ENCODE measurements around the gene DTX1.
"Not testable (repeated sequence)": the region's sequence is repeated elsewhere in the genome, so short reads cannot be mapped to it uniquely, and the experiment has no call there.

Gene DTX1

DNA sequence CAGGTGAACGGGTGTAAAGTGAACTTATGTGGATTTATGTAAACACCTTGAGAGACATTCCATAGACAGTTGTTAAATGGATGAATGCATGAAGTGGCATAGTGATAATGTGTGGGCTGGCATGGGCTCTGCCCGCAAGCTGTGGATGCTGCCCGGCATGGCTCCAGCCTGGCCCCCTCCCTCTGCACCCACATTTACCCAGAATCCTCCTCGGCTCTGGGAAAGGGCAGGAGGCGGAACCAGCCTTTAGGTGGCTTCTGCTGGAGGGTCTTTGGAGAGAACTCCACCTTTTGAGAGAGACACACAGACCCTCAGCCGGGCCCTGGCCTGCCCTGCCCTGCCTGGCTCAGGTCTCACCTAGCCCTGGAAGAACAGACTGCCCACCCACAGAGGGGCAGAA, 60.3 kb downstream of the DTX1 start:
- DNase-seq: no peak

GRCh38 chr12:113117684-113118083, 61.2 kb downstream of the DTX1 start:
- DNase-seq: not testable (repeated sequence)

- no peak for DNase-seq
Measured at GRCh38 chr12:113118142-113118541, 61.6 kb downstream of the DTX1 start.

DNA sequence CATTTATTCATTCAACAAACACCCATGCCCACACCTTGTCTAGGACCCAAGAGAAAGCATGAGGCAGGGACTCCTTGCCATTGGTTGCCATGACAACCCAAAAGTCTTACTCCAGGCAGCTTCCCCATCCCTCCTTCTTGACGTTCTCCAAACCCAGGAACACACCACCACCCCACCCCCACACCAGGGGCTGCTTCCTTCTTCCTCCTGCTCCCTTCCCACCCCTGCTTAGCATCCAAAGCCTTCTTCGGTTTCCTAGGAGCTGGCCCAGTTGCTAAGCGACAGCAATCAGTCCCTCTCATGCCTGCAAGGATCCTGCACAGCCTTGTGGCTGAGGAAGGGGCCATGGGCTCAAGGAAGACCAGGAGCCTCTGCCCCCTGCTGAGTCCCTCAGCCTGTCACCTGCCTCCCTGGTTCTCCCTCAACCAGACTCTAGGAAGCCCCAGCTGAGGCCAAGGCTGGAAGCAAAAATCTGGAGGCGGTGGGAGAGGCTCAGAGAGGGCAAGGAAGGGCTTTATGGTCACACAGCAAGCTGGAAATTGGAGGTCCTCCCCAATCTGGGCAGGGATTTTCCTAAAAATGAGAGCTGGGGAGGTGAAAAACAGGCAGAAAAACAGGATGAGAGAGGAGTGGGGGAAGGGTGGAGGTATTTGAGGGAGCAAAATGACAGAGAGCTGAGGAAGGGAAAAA, 63.6 kb downstream of the DTX1 start:
- no peak for DNase-seq

- DNase-seq: no peak
Measured at GRCh38 chr12:113120670-113121370, 64.3 kb downstream of the DTX1 start.

- DNase-seq: no peak
Measured at GRCh38 chr12:113127791-113128199, 71.3 kb downstream of the DTX1 start.

- no peak for DNase-seq
Measured at GRCh38 chr12:113128802-113129663, 72.5 kb downstream of the DTX1 start.

DNA sequence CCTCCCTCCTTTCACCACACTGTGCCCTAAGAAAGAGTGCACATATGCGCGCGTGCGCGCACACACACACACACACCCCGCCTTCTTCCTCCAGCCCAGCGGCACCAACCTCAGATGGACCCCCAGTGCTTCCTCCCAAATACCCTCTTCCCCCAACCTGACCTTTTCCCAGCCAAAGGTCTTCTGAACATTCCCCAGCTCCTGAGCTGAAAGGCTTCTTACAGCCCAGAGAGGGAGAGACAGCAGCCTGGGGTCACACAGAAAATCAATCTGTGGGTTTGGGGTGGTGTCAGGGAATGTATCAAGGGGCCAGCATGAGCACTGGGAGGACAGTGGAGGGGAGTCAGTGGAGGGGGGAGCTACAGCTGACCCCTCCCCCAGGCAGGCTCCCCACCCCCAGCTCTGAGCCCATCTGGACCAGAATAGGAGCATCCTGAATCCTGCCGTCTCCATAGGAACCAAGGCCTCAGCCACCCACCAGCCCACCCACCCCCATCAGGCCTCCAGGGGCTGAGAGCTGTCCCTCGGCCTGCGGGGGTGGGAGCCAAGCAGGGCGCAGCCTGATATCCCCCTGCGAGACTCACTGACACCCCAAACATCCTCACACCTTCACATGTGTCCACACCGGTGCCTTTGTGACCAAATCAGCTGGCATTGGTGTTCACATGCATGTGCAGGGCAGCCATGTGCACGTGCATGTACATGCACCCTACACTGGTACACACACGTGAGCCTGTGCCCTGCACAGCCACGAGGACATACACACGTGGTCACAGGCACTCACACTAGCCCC, 73.3 kb downstream of the DTX1 start:
- no peak for DNase-seq

DNA sequence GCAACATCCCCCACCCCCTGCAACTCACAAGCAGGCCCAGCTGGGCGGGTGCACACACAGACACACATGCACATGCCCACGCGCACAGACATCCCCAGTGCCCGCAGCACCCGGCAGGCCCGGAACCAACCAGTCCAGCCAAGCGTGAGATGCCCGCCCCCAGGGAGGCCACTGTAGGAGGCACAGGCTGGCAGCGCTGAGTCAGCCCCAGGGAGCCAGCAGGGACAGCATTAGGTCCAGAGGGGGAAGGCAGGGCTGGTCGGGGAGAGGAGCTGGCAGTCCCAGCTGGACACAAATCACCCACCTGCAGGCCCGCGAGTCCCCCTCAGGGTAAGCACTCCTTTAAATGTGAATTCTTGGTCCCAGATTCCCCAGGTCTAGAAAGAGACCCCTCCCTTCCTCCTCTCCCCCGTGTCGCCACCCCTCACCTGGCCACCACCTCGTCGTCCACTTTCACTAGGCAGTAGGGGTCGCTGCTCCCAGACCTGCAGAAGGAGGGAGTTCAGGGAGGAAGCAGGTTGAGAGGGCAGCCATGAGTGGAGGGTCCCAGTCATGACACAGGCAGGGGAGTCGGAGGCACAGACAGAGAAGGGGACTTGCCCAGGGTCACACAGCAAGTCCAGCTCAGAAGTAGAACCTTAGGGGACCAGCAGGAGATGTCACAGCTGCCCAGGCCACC, 74.1 kb downstream of the DTX1 start:
- DNase-seq: no peak

GRCh38 chr12:113131556-113131955, 75.0 kb downstream of the DTX1 start:
- DNase-seq: no peak

DNA sequence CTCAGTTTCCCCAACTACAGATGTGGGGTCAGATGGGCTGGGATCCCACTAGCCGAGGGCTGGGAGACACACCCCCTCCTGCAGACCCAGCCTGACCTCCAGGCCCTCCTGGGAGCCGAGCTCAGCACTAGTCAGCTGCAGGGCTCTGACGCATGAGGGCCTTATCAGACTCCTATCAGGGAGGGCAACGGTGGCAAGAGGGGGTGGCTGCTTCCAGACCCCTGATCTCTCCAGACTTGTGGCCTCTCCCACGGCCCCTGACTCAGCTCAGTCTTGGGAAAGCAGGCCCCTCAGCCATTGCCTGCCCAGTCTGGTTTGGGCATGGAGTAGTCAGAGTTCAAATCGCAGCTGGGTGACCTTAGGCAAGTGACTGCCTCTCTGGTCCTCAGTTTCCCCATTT, 76.5 kb downstream of the DTX1 start:
- no peak for DNase-seq

GRCh38 chr12:113133666-113134065, 77.1 kb downstream of the DTX1 start:
- no peak for DNase-seq

DNA sequence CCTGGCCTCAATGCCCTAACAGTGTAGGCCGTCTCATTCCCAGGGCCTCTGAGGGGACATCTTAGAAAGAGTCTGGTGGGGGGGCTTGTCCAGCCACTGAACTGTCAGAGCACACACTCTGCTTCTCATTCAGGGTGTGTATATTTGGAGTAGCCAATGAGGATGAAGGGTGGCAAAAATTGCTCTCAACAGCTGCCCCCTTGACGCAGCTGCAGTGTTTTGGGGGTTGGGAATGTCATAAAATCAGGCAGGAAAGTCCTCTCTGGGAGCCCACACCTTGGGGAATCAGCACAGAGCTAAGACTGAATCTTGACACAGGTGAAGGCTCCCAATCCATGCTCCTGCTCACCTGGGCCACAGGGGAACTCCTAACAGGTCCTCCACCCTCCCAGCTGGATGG, 77.5 kb downstream of the DTX1 start:
- DNase-seq: no peak

- DNase-seq: no peak
Measured at GRCh38 chr12:113134521-113134951, 78.0 kb downstream of the DTX1 start.

GRCh38 chr12:113135178-113136127, 78.9 kb downstream of the DTX1 start, which contains the start of gene RASAL1:
Gene RASAL1 (minus strand): TSS chr12:113135761. CDS start chr12:113135462, 299 bp downstream.
- DNase-seq: no peak

- DNase-seq: peak; percentile 11
Measured at GRCh38 chr12:113136128-113136989, 79.8 kb downstream of the DTX1 start.

- no peak for DNase-seq
Measured at GRCh38 chr12:113136990-113137511, 80.5 kb downstream of the DTX1 start.

DNA sequence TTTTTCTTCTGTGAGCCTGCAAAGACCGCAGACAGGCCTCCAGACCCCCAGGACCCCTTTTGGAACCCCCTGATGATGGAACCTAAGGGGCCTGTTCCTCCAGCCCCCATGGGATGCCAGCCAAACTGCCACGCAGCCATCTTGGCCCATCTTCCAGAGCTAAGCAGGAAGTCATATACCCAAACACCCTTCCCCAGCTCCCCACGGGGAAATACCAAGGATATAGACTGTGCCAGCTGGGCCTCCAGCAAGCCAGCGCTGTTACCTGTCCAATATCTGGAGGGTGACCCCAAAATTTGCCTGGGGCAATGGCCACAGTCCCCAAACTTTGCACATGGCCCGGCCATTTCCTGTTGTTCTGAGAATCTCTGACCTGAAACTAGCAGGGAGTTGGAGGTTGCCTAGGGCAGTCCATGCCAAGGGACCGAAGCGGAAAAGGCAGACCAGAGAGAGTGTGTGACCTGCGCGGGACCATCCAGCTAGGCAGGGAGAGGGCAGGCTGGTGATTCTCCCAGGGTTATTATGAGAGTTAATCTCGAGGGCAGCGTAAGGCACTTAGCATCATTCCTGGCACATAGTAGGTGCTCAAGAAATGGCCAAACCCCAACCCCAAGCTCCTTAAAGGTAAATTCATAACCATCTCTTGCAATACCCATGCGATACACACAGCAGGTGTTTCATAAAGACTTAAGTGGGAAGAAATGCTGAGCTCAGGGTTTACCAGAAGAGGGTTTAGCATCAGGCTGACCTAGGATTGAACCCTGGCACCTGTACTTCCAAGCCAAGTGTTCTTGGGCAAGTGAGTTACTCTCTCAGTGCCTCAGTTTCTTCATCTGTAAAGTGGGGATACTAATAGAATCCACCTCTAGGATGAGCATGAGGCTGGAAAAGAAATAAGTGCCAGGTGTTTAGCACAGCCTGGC, 81.6 kb downstream of the DTX1 start:
- no peak for DNase-seq
